Activated CD4-positive, alpha-beta T cell treated with anti-CD3 and anti-CD28 coated beads for 24 hours (primary cell): ENCODE data around the gene RAI14.
"Not testable (repeated sequence)": the region's sequence is repeated elsewhere in the genome, so short reads cannot be mapped to it uniquely, and the experiment has no call there.

Source experiments
- DNase-seq, 2 donors: peaks; one replicate each; pipeline ENCODE4 v3.0.0-alpha.2; 2020; ENCODE audit warnings: low read depth in 2 of 2

RAI14 gene

GRCh38 chr5:34731435-34732232, 75.5 kb downstream of the RAI14 start:
- DNase-seq, result no peak

DNA sequence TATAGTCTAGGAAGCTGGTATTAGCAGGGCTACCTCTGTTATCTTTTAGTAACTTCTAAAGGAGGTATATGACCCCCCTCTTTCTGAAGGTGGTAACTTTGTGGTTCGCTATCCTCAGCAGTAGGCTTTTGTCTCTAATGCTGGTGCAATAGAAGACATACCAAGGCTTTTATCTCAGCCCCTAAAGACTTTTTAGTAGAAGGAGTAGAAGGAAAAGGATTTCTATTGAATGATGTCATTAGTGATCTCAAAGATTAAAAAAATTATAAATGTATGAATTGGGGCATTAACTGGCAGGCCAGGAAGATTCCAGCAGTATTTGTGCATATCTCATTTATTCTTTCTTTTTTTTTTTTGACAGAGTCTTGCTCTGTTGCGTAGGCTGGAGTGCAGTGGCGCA, 78.2 kb downstream of the RAI14 start:
- DNase-seq, result no peak

DNA sequence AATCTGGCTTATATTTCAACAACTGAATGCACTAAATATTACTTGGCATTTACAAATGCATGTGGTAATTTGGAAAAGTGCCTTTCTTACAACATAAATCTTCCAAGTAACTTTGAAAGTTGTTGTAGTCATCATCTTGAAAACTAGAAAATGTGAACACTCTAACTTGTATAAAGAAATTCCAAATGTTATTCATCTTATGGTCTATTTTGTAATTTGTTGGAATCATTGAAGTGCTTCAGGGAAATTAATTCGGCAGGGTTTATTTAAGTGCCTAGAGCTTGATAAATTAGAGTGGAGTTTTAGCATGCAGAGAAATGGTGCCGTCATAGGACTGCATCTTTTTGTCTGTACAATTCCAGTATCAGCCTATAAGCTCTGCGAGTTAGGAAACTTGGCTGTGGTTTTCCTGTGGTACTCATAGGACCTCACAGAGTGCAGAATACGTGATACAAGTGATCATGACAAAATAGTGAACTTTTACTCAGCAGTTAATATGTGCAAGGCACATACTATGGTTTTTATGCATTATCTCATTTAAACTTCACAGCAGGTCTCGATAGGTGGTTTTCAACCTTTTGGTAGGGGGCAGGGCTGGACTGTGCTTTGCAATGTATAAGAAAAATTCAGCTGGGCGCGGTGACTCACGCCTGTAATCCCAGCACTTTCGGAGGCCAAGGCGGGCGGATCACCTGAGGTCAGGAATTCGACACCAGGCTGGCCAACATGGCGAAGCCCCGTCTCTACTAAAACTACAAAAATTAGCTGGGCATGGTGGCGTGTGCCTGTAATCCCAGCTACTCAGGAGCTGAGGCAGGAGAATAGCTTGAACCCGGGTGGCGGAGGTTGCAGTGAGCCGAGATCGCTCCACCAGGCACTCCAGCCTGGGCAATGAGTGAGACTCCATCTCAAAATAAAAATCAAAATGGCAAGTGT, 79.6 kb downstream of the RAI14 start:
- no peak for DNase-seq

DNA sequence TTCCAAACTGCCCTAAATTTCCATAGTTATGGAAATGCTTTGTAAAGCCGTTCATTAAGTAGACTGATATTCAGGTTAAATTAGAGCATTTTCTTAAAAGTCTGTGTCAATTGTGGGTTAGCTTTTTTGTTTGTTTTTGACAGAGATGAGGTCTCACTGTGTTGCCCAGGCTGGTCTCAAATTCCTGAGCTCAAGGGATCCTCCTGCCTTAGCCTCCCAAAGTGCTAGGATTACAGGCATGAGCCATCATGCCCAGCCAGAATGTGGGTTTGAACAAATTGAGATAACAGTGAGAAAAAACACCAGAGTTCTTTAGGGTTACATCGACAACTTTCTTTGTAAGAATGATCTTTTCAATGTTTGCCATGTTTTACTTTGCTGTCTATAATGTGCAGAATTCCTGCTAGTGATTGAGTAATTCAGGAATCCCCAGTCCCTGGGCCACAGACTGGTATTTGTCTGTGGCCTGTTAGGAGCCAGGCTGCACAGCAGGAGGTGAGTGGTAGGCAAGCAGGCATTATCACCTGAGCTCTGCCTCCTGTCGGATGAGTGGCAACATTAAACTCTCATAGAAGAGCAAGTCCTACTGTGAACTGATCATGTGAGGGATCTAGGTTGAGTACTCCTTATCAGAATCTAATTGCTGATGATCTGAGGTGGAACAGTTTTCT, 80.5 kb downstream of the RAI14 start:
- DNase-seq, result no peak

DNA sequence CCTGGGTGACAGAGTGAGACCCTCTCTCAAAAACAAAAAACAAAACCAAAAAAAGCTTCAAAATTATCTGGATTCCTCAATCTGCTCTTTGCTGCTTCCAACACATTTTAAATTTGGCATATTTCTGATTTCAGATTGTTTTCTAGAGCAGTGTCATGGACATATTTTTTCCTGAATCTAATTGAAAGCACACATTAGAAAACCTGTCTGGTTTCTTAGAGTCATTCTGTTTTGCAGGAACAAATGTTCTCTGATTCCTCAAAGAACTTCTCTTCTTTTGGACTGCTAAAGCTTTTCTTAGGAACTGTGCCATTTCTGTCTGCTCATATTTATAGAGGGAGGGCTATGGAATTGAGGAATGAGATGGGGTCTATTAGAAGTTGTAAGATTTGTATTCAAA, 81.6 kb downstream of the RAI14 start:
- DNase-seq, result no peak

GRCh38 chr5:34738381-34738780, 82.3 kb downstream of the RAI14 start:
- DNase-seq, result no peak

GRCh38 chr5:34740389-34740806, 84.3 kb downstream of the RAI14 start:
- no peak for DNase-seq

- no peak for DNase-seq
Measured at GRCh38 chr5:34742061-34742460, 85.9 kb downstream of the RAI14 start.

GRCh38 chr5:34743878-34744277, 87.8 kb downstream of the RAI14 start:
- no peak for DNase-seq

GRCh38 chr5:34748431-34748830, 92.3 kb downstream of the RAI14 start:
- DNase-seq, result no peak

DNA sequence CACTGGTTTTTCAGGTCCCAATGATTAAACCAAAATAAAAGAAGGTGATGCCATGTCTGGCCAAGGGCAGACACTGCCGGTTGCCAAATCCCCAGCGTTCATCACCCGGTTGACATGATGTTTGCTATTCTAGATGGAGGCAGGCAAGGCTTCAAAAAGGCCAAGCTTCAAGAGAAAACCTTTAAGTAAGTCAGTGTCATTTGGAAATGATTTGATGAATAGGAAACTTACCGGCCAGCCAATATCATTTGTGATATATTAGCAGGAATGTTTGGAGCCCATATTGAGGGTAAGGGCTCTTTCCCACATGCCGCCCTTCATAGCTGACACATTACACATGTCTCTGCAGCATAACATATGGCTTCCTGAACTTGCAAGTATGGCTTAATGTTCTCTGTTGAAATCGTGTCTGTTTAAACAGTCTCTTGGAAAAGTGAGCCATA, 93.3 kb downstream of the RAI14 start:
- DNase-seq, result no peak

- DNase-seq, result no peak
Measured at GRCh38 chr5:34750206-34750605, 94.1 kb downstream of the RAI14 start.

DNA sequence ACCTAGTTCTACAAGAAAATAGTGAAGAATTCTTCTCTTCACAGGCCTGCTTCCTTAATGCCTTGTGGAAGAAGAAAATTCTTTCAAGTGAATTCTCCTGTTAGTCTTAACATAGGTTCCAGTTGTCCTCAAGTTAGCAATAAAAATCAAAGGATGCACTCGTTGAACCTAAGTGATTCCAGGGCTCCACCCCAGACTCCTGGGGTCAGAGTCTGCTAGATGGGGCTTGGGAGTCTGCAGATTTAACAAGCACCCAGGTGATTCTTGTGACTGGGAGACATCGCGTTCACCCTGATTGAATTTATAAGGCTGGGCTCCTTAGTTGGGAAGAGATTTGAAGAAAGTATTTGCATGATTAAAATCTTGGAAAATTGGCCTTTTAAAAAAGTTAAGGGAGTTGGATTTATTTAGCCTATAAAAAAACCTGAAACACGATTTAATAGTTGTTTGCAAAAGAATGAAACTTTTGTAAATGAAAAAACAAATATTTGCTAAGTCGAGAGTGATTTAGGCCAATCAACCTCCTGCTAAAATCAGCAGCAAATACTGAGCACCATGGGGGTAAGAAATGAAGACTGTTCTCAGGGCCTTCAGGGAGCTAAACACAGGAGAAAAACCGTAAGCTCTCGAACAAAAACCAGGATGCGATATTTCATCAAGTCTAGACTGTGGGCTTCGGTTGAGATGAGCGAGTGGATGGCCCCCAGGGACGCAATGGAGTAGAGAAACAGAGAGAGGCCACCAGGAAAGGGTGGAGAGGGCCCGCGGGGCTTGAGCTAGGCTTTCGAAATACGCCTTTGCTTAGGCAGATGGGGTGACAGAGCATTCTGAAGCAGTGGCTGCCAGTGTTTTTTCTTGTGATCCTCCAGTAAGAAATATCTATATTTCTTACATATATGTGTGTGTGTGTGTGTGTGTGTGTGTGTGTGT, 95.9 kb downstream of the RAI14 start:
- no peak for DNase-seq

- not testable (repeated sequence) for DNase-seq
Measured at GRCh38 chr5:34753236-34753635, 97.1 kb downstream of the RAI14 start.

- DNase-seq, result no peak
Measured at GRCh38 chr5:34755926-34756325, 99.8 kb downstream of the RAI14 start.

- DNase-seq, result no peak
Measured at GRCh38 chr5:34756781-34757624, 100.9 kb downstream of the RAI14 start.

DNA sequence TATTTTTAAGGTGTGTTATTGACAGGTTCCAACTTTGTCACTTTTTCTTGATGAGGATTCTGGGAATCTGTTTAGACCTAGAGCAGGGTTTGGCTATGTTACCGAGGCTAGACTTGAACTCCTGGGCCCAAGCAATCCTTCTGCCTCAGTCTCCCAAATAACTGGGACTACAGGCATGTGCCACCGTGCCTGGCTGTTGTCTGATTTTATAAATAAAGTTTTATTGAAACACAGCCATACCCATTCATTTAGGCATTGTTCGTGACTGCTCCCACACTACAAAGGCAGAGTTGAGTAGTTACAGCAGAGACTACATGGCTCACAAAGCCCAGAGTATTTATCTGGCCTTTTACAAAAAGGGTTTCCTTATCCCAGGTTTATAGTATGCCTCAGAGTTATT, 102.4 kb downstream of the RAI14 start:
- DNase-seq, result no peak

GRCh38 chr5:34759213-34759612, 103.1 kb downstream of the RAI14 start:
- DNase-seq, result not testable (repeated sequence)

DNA sequence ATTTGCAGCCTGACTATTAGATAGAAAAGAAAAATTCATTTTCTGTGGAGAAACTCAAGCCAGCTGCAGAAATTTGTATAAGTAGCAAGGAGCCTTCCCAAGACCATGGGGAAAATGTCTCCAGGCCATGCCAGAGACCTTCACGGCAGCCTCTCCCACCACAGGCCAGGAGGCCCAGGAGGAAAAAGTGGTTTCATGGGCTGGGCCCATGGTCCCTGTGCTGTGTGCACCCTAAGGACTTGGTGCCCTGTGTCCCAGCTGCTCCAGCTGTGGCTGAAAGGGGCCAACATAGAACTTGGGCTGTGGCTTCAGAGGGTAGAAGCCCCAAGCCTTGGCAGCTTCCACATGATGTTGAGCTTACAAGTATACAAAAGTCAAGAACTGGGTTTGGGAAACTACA, 109.5 kb downstream of the RAI14 start:
- no peak for DNase-seq

DNA sequence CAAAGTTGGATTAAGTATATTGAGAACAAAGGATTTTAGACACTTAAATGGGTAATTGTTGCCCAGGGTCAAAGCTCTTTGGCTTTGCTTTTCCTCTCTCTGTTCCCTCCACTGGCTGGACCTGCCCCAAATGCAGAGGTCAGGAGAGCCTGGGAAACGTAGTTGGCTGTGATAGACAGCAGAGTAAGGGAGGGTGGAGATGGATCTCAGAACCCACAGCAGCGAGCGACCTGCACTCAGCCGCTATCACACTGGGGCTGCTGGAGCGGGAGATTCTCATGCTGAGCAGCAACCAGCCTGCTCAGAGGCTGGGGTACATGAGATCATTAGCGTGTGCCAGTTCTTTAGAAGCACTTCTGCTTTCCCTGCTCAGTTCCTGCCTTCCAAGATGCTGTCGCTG, 111.1 kb downstream of the RAI14 start:
- no peak for DNase-seq
